Measurements from ENCODE around the gene COX18. TPM values are rescaled to one million over a fixed set of nuclear protein-coding genes. Genes with fewer than 3 reads are reported as not detected.

Gene COX18
- total RNA-seq, 1 donor from 2014 or later, result 17.7 TPM

DNA sequence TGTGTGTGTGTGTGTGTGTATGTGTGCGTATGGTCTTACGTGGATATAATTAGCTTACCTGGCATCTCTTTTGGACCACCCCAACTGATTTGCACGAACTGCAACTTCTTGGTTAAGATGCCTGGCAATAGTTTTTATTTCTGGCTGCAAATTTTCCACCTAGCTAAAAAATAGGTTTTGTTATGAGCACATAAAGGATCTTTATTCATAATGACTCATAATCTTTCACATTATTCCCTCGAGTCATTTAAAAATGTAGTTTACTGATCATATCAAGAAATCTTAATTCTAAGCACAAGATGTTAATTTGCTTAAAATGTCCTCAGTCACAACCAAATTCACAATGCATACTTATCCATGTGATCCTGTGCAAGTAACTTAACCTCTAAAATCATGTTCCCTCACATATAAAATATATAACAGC is 1.5 kb downstream of the COX18 start:
- H3K36me3 Mint-ChIP-seq, result peaks cover 14% of the 10 kb centered on the region
- no peaks in the 10 kb centered on the region for H3K27me3 Mint-ChIP-seq (ENCODE audit: low read depth)
- peak overlapping the region; percentile 93 for H3K4me3 Mint-ChIP-seq

DNA sequence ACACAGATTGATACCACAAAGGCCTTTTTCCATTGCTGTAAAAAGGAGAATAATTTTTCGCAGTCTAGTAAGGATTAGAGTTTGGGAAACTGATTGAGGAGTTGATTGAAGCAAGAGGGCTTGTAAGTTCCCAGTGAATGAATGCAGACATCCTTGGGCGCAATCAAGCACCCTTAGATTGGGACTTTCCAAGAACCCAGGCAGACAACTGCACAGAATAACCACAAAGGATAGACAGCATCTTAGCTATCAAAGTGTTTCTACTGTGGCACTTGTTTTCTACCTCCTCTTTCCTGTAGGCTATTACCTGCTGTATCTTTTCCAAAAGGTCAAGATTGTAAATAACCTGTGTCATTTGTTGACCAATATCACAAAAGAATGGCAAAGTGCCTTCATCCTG is 2.6 kb downstream of the COX18 start:
- peaks cover 19% of the 10 kb centered on the region for H3K36me3 Mint-ChIP-seq
- DNase-seq (ENCODE audit: low spot score in 2 of 2, unreplicated experiment in 2 of 2), result no peak
- H3K4me1 Mint-ChIP-seq, result peaks cover 16% of the 10 kb centered on the region
- no peak overlapping the region for H3K27ac Mint-ChIP-seq
- H3K27me3 Mint-ChIP-seq (ENCODE audit: low read depth), result no peaks in the 10 kb centered on the region
- no peak overlapping the region for H3K4me3 Mint-ChIP-seq
- no peaks in the 10 kb centered on the region for H3K9me3 Mint-ChIP-seq
- TF ChIP-seq, protein P1, sequence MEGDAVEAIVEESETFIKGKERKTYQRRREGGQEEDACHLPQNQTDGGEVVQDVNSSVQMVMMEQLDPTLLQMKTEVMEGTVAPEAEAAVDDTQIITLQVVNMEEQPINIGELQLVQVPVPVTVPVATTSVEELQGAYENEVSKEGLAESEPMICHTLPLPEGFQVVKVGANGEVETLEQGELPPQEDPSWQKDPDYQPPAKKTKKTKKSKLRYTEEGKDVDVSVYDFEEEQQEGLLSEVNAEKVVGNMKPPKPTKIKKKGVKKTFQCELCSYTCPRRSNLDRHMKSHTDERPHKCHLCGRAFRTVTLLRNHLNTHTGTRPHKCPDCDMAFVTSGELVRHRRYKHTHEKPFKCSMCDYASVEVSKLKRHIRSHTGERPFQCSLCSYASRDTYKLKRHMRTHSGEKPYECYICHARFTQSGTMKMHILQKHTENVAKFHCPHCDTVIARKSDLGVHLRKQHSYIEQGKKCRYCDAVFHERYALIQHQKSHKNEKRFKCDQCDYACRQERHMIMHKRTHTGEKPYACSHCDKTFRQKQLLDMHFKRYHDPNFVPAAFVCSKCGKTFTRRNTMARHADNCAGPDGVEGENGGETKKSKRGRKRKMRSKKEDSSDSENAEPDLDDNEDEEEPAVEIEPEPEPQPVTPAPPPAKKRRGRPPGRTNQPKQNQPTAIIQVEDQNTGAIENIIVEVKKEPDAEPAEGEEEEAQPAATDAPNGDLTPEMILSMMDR (IDR thresholded peaks at IDR 0.05; ENCODE audit: unreplicated experiment), result no peak

More for the DNA sequence above, 1.5 kb downstream of the COX18 start:
- peak overlapping the region; percentile 99 for H3K27ac Mint-ChIP-seq
- H3K4me1 Mint-ChIP-seq, result peaks cover 16% of the 10 kb centered on the region
- no peaks in the 10 kb centered on the region for H3K9me3 Mint-ChIP-seq
- no peak for DNase-seq (ENCODE audit: low spot score in 2 of 2, unreplicated experiment in 2 of 2)
- TF ChIP-seq, protein P1 (IDR thresholded peaks at IDR 0.05; ENCODE audit: unreplicated experiment), result no peak

DNA sequence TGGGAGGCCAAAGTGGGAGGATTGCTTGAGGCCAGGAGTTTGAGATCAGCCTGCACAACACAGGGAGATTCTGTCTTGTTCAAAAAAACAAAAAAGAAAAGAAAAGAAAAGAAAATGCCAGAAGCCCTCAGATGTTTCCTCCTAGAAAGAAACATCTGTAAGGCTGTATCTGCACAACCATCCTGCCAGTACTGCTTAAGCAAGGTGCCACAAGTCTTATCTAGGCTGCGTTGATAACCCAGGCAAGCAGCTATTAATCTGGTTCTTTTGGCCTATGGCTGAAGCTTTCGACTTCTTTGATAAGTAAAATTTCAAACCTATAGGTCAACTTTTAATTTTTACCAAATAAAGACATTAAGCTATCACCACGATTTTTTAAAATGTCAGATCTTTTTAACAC is 3.1 kb downstream of the COX18 start:
- TF ChIP-seq, protein P1 (IDR thresholded peaks at IDR 0.05; ENCODE audit: unreplicated experiment), result no peak
- Mint-ChIP-seq H3K9me3 (no peaks in the 10 kb centered on the region), H3K4me3 (no peak overlapping the region), H3K27me3 (ENCODE audit: low read depth) (no peaks in the 10 kb centered on the region), H3K4me1 (peaks cover 16% of the 10 kb centered on the region), H3K27ac (peak overlapping the region; percentile 30), H3K36me3 (peaks cover 21% of the 10 kb centered on the region)
- DNase-seq (ENCODE audit: low spot score in 2 of 2, unreplicated experiment in 2 of 2), result no peak

DNA sequence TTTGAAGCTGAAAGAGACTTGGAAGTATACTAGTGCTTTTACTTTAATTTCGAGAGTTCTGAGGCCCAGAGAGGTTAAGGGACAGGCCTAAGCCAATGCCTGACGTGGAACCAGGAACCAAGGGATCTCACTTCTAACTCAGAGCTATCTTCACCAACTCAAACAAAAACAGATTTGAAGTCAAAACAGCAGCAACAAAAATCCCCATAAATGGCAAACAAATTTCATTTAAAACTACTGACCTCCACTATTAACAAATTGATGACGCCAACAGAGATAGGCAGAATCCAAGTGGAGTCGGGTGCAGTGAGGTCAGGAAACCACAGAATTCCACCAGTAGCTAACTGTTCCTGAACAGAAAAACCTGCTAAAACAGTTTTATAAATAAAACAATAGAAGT is 5.0 kb downstream of the COX18 start:
- H3K9me3 Mint-ChIP-seq, result no peaks in the 10 kb centered on the region
- TF ChIP-seq, protein P1 (IDR thresholded peaks at IDR 0.05; ENCODE audit: unreplicated experiment), result no peak
- no peak for DNase-seq (ENCODE audit: low spot score in 2 of 2, unreplicated experiment in 2 of 2)
- H3K4me3 Mint-ChIP-seq, result no peak overlapping the region
- H3K36me3 Mint-ChIP-seq, result peaks cover 30% of the 10 kb centered on the region
- H3K27me3 Mint-ChIP-seq (ENCODE audit: low read depth), result no peaks in the 10 kb centered on the region
- H3K27ac Mint-ChIP-seq, result peak overlapping the region; percentile 8
- peaks cover 11% of the 10 kb centered on the region for H3K4me1 Mint-ChIP-seq

DNA sequence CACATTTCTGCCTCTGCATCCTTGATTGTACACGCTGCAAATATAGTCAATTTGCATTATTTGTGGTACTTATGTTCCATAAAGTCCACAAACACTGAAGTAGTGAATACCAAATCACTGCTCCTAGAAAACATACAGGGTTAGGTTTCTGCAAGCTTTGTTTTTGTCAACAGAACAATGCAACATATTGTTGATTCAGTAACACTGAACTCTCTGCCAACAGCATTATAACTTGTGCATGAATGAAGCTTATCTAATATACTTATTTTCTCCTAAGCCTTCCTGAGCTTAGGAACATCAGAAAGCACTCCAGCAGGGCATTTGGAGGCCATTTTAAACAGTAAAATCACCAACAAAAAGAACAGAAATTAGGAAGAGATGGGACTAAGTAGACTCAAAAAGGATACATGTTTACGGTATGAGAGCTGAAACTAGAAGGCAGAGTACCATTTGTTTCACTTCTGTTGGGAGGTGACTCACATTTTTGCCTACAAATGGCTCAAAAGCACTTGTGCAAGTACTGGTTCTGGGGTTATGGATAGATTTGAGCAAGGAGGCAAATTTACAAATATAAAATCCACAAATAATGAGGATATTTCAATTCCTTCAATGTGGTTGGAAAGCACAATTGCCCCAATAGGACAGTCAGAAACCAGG is 14.1 kb downstream of the COX18 start:
- H3K4me1 Mint-ChIP-seq, result no peaks in the 10 kb centered on the region
- H3K9me3 Mint-ChIP-seq, result no peaks in the 10 kb centered on the region
- no peak overlapping the region for H3K4me3 Mint-ChIP-seq
- no peaks in the 10 kb centered on the region for H3K27me3 Mint-ChIP-seq (ENCODE audit: low read depth)
- peak overlapping the region; percentile 41 for H3K27ac Mint-ChIP-seq
- TF ChIP-seq, protein P1 (IDR thresholded peaks at IDR 0.05; ENCODE audit: unreplicated experiment), result no peak
- no peak for DNase-seq (ENCODE audit: low spot score in 2 of 2, unreplicated experiment in 2 of 2)
- H3K36me3 Mint-ChIP-seq, result peaks cover 29% of the 10 kb centered on the region

All from mesothelial cell of epicardium (in vitro differentiated cells).